Stimulated activated CD4-positive, alpha-beta T cell treated with anti-CD3 and anti-CD28 coated beads, TNF-alpha, amount 100 ng/mL, for 1 hour (primary cell): ENCODE measurements around the gene MSH6.
A peak's percentile ranks its signal among the peaks of the same experiment; 100 is the strongest.

Experiments
- DNase-seq, 3 donors: peaks; one replicate each; pipeline ENCODE4 v3.0.0-alpha.2; 2020; ENCODE audit warnings: low read depth in 3 of 3, low spot score in 1 of 3

The MSH6 gene

GRCh38 chr2:47778698-47779425 is 4.1 kb upstream of the MSH6 start:
- no peak for DNase-seq

DNA sequence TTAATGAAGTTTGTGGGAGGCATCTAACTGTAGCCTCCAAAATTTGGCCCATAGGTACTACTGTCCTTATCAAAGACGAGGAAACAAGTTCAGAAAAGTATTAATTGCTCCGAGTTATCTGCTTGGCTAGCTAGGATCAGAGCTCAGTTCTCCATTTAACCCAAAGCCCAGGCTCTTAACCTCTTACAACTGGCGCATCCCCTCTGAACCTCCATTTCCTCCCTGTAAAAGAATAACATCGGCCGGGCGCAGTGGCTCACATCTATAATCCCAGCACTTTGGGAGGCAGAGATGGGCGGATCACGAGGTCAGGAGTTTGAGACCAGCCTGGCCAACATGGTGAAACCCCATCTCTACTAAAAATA is 3.5 kb upstream of the MSH6 start:
- no peak for DNase-seq

DNA sequence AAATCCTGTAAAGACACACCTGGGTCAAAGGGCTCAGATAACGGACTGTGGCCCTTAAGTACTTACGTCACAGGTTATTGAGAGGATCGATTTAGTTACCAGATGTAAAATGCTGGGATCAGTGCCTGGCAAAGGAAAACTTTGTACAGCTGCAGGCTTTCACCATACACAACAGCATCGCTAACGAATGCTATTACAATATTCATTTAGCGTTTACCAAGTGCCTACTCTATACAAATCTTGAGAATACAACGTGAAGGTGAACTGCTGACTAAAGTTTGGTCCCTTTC is 619 bp upstream of the MSH6 start:
- DNase-seq: no peak

- peak; percentile 30 to 45 (median 30) for DNase-seq
Observed at GRCh38 chr2:47783486-47784351, 774 bp downstream of the MSH6 start.

- no peak for DNase-seq
Observed at GRCh38 chr2:47784352-47784851, 1.5 kb downstream of the MSH6 start.

GRCh38 chr2:47785986-47786385 is 3.0 kb downstream of the MSH6 start:
- DNase-seq: no peak

DNA sequence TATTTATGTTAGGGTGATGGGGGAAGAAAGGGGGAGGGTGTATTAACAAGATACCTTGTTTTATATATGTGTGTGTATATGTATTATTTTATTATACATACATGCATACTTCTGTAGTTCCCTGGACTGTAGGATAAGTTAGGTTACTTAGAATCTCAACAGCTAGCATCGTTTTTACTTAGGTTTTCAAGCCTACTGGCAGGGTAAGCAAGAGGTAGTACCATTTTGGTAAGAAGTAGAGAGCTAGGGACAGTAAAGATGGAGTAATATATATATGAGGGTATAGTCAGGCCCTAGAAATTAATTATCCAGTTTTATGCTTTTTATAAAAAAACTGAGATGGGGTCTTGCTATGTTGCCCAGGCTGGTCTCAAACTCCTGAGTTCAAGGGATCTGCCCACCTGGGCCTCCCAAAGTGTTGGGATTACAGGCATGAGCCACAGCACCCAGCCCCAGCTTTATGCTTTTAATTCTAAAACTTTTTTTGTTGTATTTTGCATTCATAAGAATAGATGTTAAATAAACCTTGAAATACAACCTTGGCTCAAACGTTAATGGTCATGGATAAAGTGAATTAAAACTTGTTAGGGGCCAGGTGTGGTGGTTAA is 13.2 kb downstream of the MSH6 start:
- DNase-seq: no peak

- no peak for DNase-seq
Observed at GRCh38 chr2:47798631-47799030, 15.7 kb downstream of the MSH6 start.

DNA sequence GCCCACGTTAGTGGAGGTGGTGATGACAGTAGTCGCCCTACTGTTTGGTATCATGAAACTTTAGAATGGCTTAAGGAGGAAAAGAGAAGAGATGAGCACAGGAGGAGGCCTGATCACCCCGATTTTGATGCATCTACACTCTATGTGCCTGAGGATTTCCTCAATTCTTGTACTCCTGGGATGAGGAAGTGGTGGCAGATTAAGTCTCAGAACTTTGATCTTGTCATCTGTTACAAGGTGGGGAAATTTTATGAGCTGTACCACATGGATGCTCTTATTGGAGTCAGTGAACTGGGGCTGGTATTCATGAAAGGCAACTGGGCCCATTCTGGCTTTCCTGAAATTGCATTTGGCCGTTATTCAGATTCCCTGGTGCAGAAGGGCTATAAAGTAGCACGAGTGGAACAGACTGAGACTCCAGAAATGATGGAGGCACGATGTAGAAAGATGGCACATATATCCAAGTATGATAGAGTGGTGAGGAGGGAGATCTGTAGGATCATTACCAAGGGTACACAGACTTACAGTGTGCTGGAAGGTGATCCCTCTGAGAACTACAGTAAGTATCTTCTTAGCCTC is 16.2 kb downstream of the MSH6 start:
- DNase-seq: no peak

- no peak for DNase-seq
Observed at GRCh38 chr2:47801118-47801517, 18.2 kb downstream of the MSH6 start.

DNA sequence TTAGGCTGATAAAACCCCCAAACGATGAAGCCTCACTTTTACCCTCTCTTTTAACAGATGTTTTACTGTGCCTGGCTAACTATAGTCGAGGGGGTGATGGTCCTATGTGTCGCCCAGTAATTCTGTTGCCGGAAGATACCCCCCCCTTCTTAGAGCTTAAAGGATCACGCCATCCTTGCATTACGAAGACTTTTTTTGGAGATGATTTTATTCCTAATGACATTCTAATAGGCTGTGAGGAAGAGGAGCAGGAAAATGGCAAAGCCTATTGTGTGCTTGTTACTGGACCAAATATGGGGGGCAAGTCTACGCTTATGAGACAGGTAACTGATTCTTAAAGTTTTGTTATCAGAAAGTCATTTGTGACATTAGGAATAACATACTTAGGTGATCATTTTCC is 20.4 kb downstream of the MSH6 start:
- no peak for DNase-seq

DNA sequence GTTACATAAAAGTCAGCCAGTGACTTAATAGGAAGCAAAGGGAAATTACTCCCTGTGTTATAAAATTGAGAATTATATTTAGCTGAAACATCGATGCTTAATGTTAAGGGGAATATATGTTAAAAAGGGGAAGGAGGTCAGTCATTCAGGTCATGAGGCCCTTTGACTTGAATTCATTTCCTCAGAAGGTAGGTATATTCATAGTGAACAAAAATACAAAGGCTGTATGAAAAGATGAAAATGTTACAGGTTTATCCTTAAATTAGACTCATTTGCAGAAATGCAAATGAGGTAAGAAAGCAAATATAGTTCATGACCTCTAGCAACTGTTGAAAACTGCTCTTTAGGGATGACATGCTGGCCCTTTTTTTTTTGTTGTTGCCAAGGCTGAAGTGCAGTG is 20.8 kb downstream of the MSH6 start:
- no peak for DNase-seq

GRCh38 chr2:47805850-47806249 is 22.9 kb downstream of the MSH6 start:
- no peak for DNase-seq

GRCh38 chr2:47808614-47809013 is 25.7 kb downstream of the MSH6 start:
- no peak for DNase-seq

- no peak for DNase-seq
Observed at GRCh38 chr2:47809903-47810302, 27.0 kb downstream of the MSH6 start.

DNA sequence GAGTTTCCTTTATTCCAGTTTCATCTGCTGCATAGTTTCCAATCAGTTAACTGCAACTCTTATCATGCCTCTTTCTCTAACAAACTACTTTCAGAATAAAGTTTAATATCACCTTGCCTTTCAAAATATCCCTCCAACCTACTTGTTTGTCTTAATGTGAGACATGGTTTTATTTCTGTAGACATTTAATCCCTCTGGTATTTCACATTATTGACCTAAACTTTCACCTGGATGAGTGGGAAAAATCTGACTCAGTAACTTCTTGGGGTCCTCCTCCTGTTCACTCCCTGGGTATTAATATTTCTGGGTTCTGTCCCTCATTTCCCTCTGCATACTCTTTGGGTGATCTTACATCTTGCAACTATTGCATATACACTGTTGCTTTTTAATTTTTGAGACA is 27.9 kb downstream of the MSH6 start:
- DNase-seq: no peak

DNA sequence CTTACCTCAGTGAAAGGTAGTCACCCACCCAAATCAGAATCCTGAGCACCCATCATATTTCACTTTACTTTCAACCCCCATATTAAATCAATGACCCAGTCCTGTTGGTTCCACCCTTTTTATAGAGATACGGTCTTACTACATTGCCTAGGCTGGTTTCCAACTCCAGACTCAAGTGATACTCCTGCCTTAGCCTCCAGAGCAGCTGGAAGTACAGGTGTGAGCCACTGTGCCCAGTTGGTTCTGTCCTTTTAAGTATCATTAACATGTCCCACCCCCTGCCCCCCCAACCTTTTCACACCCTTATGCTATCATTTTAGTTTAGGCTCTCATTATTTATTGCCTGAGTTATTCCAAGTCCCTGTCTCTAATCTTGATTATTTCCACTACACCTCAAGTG is 28.7 kb downstream of the MSH6 start:
- DNase-seq: no peak

DNA sequence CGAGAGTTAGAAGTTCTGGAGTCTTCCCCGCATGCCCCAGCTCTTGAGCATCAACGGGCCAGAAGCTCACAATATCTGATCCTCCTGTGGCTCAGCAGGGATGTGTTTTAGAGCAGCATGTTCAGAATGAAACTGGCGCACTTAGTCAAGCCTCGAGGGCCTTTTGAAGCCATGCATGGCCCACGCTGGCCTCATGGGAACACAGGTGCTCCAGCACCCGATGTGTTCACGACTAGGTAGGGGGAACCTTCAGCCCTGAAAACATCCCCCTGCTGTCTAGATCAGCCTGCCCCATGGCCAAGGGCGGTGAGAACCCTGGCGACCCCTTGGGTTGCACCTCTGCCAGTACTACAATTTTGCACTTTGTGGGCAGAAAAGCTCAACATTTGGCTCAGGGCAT is 32.8 kb downstream of the MSH6 start:
- DNase-seq: no peak

DNA sequence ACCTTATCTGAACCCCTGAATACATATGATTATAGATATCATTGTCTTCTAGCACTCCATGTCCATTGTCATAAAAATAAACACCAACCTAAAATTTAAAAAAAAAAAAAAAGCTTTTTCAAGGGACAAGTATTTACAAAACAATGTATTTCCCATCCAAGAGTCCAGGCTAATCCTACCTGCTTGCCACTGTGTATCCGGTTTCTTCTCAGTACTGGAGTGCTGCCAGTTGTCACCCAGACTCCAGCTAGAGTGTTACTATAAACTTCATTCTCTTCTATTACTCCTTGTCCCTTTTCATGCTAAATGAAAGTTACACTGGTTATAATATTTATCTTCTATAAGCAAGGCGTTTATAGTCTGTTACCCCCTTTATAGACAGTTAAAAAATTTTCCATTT is 35.8 kb downstream of the MSH6 start:
- no peak for DNase-seq

- no peak for DNase-seq
Observed at GRCh38 chr2:47819834-47820233, 36.9 kb downstream of the MSH6 start.

GRCh38 chr2:47822518-47822917 is 39.6 kb downstream of the MSH6 start:
- DNase-seq: no peak

DNA sequence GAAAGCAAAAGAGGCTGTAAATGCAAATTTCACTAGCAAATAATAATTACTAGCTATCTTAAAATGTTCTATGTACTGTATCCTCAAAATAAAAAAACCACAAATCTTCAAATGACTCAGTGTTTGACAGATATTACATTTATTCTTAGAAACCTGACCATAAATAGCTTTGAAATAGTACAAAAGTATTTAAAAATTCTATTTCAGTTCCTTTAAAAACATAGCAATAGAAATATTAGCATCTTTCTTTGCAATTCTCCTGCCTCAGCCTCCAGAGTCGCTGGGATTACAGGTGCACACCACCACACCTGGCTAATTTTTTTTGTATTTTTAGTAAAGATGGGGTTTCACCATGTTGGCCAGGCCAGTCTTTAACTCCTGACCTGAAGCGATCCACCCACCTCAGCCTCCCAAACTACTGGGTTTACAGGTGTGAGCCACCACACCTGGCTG is 50.6 kb downstream of the MSH6 start:
- no peak for DNase-seq
